ENCODE measurements around the gene USP5.

USP5 gene

GRCh38 chr12:6830286-6830890 is 21.6 kb upstream of the USP5 start:
- DNase-seq (ENCODE audit: insufficient read length, low spot score) (no peak), FAIRE-seq (no peak)
- TF ChIP-seq TAF1 (IDR thresholded peaks at IDR 0.05; ENCODE audit: low read depth, low read length) (no peak), POLR2A (IDR thresholded peaks at IDR 0.05; ENCODE audit: low read depth, low read length) (no peak), POU2F2 (IDR thresholded peaks at IDR 0.05; ENCODE audit: low read depth, low read length) (no peak), PAX5 (IDR thresholded peaks at IDR 0.05; ENCODE audit: insufficient read depth, low read length, severe bottlenecking) (no peak), SPI1 (IDR thresholded peaks at IDR 0.05; ENCODE audit: low read depth, low read length) (no peak)

GRCh38 chr12:6830999-6831398 is 21.0 kb upstream of the USP5 start:
- DNase-seq (ENCODE audit: insufficient read length, low spot score) (no peak), FAIRE-seq (no peak)
- TF ChIP-seq POU2F2 (IDR thresholded peaks at IDR 0.05; ENCODE audit: low read depth, low read length) (no peak), POLR2AphosphoS5 (IDR thresholded peaks at IDR 0.05; ENCODE audit: low read depth, low read length) (no peak), TAF1 (IDR thresholded peaks at IDR 0.05; ENCODE audit: low read depth, low read length) (no peak)

DNA sequence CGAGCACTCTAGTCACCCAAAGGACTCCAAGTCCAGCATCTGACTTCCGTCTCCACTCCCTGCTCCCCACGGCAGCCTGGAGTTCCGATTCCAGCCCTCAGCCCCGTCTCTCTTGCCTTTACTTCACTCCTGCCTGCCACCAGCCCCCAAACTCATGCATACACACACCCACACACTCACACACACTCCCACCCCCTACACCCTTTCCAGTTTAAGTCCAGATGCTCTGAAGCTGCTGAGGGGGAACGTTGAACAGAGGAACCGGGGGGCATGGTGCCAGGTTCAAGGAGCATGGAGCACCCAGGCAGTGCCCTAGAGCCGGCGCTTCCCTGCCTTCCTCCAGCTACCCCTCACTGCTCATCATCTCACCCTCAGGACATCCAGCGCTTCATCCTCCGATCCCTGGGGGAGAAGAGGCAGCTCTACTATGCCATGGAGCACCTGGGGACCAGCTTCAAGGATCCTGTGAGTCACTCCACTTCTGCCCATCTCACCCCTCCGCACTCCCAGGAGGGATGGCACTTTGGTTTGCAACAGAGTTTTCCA is 20.4 kb upstream of the USP5 start:
- no peak for FAIRE-seq
- TF ChIP-seq POLR2A (IDR thresholded peaks at IDR 0.05; ENCODE audit: low read depth, low read length) = no peak
- TF ChIP-seq TAF1 (IDR thresholded peaks at IDR 0.05; ENCODE audit: low read depth, low read length) = no peak
- TF ChIP-seq POLR2AphosphoS5 (IDR thresholded peaks at IDR 0.05; ENCODE audit: low read depth, low read length) = no peak
- TF ChIP-seq POU2F2 (IDR thresholded peaks at IDR 0.05; ENCODE audit: low read depth, low read length) = no peak
- TF ChIP-seq PAX5 (IDR thresholded peaks at IDR 0.05; ENCODE audit: insufficient read depth, low read length, severe bottlenecking) = no peak
- TF ChIP-seq SPI1 (IDR thresholded peaks at IDR 0.05; ENCODE audit: low read depth, low read length) = no peak
- DNase-seq (ENCODE audit: insufficient read length, low spot score) = no peak

DNA sequence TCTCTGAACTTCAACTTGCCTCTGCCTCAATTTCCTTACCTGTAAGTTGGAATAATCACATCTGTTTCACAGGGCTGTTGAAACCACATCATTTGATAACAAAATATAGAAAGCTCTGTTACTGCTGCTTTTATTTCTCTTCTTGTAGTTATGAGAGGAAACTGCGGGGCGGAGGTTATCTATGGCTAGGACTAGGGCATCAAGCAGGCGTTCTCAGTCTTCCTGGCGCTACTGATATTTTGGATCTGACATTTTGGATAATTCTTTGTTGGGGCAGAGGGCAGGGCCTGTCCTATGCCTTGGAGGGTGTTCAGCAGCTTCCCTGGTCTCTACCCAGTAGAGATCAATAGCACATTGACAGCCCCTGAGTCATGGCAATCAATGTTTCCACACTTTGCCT is 19.8 kb upstream of the USP5 start:
- FAIRE-seq (no peak), DNase-seq (ENCODE audit: insufficient read length, low spot score) (no peak)
- no peak for TF ChIP-seq SPI1 (IDR thresholded peaks at IDR 0.05; ENCODE audit: low read depth, low read length)
- TF ChIP-seq POU2F2 (IDR thresholded peaks at IDR 0.05; ENCODE audit: low read depth, low read length) = no peak
- no peak for TF ChIP-seq POLR2A (IDR thresholded peaks at IDR 0.05; ENCODE audit: low read depth, low read length)
- TF ChIP-seq TAF1 (IDR thresholded peaks at IDR 0.05; ENCODE audit: low read depth, low read length) = no peak
- TF ChIP-seq PAX5 (IDR thresholded peaks at IDR 0.05; ENCODE audit: insufficient read depth, low read length, severe bottlenecking) = no peak
- no peak for TF ChIP-seq POLR2AphosphoS5 (IDR thresholded peaks at IDR 0.05; ENCODE audit: low read depth, low read length)

DNA sequence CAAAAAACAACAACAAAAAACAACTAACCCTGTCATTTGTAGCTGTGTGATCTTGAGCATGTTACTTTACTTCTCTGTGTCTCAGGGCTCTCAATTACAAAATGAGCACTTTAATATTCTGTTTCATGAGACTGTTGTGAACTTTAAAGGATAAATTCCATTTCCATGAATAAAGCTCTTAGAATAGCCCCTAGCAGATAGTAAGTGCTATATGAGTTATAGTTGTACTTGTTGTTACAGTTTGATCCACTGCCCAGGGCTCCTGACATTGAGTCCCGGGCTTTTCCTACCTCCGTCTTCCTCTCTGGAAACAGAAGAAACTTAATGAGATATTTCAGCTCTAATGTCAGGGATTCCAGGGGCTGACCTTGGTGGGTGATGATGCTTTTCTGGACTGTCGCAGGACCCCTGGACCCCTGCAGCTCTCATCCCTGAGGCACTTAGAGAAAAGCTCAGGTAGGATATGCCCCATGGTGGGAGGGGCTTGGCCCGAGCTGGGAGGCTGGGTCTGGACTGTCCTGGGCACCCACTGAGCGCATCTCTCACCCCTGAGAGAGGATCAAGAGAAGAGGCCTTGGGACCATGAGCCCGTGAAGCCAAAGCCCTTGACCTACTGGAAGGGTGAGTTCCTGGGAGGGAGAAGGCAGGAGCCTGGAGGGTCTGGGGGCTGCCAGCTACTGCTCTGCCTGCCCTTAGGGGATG is 18.6 kb upstream of the USP5 start:
- TF ChIP-seq POLR2A (IDR thresholded peaks at IDR 0.05; ENCODE audit: low read depth, low read length) = no peak
- TF ChIP-seq POLR2AphosphoS5 (IDR thresholded peaks at IDR 0.05; ENCODE audit: low read depth, low read length) = no peak
- TF ChIP-seq PAX5 (IDR thresholded peaks at IDR 0.05; ENCODE audit: insufficient read depth, low read length, severe bottlenecking) = no peak
- TF ChIP-seq TAF1 (IDR thresholded peaks at IDR 0.05; ENCODE audit: low read depth, low read length) = no peak
- TF ChIP-seq SPI1 (IDR thresholded peaks at IDR 0.05; ENCODE audit: low read depth, low read length) = no peak
- no peak for TF ChIP-seq POU2F2 (IDR thresholded peaks at IDR 0.05; ENCODE audit: low read depth, low read length)
- DNase-seq (ENCODE audit: insufficient read length, low spot score) = no peak
- no peak for FAIRE-seq

GRCh38 chr12:6834254-6834653 is 17.7 kb upstream of the USP5 start:
- FAIRE-seq (no peak), DNase-seq (ENCODE audit: insufficient read length, low spot score) (no peak)
- TF ChIP-seq POLR2A (IDR thresholded peaks at IDR 0.05; ENCODE audit: low read depth, low read length) (no peak), SPI1 (IDR thresholded peaks at IDR 0.05; ENCODE audit: low read depth, low read length) (no peak), PAX5 (IDR thresholded peaks at IDR 0.05; ENCODE audit: insufficient read depth, low read length, severe bottlenecking) (no peak), TAF1 (IDR thresholded peaks at IDR 0.05; ENCODE audit: low read depth, low read length) (no peak), POU2F2 (IDR thresholded peaks at IDR 0.05; ENCODE audit: low read depth, low read length) (no peak), POLR2AphosphoS5 (IDR thresholded peaks at IDR 0.05; ENCODE audit: low read depth, low read length) (no peak)

GRCh38 chr12:6834873-6835272 is 17.1 kb upstream of the USP5 start:
- DNase-seq (ENCODE audit: insufficient read length, low spot score) (no peak), FAIRE-seq (no peak)
- TF ChIP-seq SPI1 (IDR thresholded peaks at IDR 0.05; ENCODE audit: low read depth, low read length) (no peak), TAF1 (IDR thresholded peaks at IDR 0.05; ENCODE audit: low read depth, low read length) (no peak), PAX5 (IDR thresholded peaks at IDR 0.05; ENCODE audit: insufficient read depth, low read length, severe bottlenecking) (no peak), POU2F2 (IDR thresholded peaks at IDR 0.05; ENCODE audit: low read depth, low read length) (no peak), POLR2A (IDR thresholded peaks at IDR 0.05; ENCODE audit: low read depth, low read length) (no peak), POLR2AphosphoS5 (IDR thresholded peaks at IDR 0.05; ENCODE audit: low read depth, low read length) (no peak)

- no peak for TF ChIP-seq POU2F2 (IDR thresholded peaks at IDR 0.05; ENCODE audit: low read depth, low read length)
- no peak for TF ChIP-seq PAX5 (IDR thresholded peaks at IDR 0.05; ENCODE audit: insufficient read depth, low read length, severe bottlenecking)
- no peak for TF ChIP-seq POLR2AphosphoS5 (IDR thresholded peaks at IDR 0.05; ENCODE audit: low read depth, low read length)
- no peak for TF ChIP-seq SPI1 (IDR thresholded peaks at IDR 0.05; ENCODE audit: low read depth, low read length)
- no peak for TF ChIP-seq TAF1 (IDR thresholded peaks at IDR 0.05; ENCODE audit: low read depth, low read length)
- no peak for FAIRE-seq
Measured at GRCh38 chr12:6836851-6837250, 15.1 kb upstream of the USP5 start.

GRCh38 chr12:6837370-6838060 is 14.4 kb upstream of the USP5 start:
- TF ChIP-seq TAF1 (IDR thresholded peaks at IDR 0.05; ENCODE audit: low read depth, low read length) = no peak
- no peak for TF ChIP-seq POLR2AphosphoS5 (IDR thresholded peaks at IDR 0.05; ENCODE audit: low read depth, low read length)
- TF ChIP-seq PAX5 (IDR thresholded peaks at IDR 0.05; ENCODE audit: insufficient read depth, low read length, severe bottlenecking) = no peak
- TF ChIP-seq POU2F2 (IDR thresholded peaks at IDR 0.05; ENCODE audit: low read depth, low read length) = no peak
- TF ChIP-seq POLR2A (IDR thresholded peaks at IDR 0.05; ENCODE audit: low read depth, low read length) = no peak

More at GRCh38 chr12:6836851-6837250, 15.1 kb upstream of the USP5 start:
- no peak for DNase-seq (ENCODE audit: insufficient read length, low spot score)

More at GRCh38 chr12:6837370-6838060, 14.4 kb upstream of the USP5 start:
- DNase-seq (ENCODE audit: insufficient read length, low spot score) (no peak), FAIRE-seq (no peak)

Data from GM12891 (cell line).